GM18507 (cell line): ENCODE measurements around the gene DUSP9.
"Not testable (repeated sequence)": the region's sequence is repeated elsewhere in the genome, so short reads cannot be mapped to it uniquely, and the experiment has no call there.

Source experiments
- DNase-seq: peaks from one replicate; pipeline ENCODE4 v3.0.0; 2011; ENCODE audit warnings: low read depth; ENCODE audit not compliant: insufficient read length; ENCODE audit errors: extremely low spot score
- FAIRE-seq: peaks from 2 replicates; lab custom pipeline; 2011; peaks lifted over from hg19 to GRCh38; lab: Jason Lieb, UNC

Gene DUSP9

DNA sequence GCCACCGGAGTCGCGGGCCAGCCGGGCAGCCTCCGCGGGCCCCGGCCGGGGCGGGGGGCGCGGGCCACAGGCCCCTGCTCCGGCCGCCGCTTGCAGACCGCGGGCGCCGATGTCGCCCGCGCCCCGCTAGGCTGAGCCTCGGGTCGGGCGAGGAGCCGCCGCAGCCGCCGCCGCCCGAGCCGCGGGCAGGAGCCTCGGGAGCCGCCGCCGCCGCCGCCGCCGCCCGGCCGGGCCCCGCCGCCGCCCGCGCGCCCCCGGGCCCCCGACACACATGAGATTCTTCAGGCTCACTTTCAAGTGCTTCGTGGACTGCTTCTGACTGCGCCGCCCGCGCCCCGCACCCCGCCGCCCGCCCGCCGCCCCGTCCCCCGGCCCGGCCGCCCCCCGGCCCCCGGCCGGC is 41.1 kb downstream of the DUSP9 start:
- DNase-seq (no peak), FAIRE-seq (no peak)

DNA sequence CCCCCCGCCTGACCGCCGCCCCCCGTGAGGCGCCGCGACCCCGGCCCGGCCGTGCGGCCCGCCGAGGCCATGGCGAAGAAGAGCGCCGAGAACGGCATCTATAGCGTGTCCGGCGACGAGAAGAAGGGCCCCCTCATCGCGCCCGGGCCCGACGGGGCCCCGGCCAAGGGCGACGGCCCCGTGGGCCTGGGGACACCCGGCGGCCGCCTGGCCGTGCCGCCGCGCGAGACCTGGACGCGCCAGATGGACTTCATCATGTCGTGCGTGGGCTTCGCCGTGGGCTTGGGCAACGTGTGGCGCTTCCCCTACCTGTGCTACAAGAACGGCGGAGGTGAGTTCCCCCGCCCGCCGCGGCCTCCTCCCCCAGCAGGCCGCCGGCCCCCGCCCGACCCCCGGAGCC is 41.5 kb downstream of the DUSP9 start:
- FAIRE-seq (no peak), DNase-seq (no peak)

DNA sequence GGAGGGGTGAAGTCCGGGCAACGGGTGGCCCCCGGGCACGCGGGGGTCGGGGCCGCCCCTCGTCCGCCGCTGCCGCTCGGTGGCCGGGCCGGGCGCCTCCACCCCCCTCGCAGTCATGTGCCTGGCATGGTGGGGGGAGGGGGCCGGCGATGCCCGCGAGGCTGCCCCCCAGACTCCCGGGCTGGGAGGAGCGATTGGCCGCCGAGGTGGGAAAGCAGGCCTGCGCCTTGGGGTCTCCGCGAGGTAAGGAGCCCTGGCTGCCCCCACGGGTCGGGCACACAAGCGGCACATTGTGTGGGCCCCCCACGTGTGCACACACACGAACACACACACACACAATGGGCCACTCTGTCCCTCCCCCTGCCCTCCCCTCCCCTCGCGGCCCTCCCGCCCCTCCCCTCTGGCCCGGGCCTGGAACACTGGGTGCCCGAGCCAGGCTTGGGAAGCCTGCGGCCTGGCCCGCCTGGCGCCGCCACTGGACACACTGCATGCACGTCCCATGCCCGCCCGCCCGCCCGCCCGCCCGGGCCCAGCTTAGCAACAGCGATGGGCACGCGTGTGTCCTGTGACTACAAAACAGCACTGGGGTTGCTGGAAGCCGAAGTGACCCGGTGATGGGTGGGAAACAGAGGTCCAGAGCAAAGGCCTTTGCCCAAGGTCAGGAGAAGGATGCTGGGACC is 42.0 kb downstream of the DUSP9 start:
- FAIRE-seq (no peak), DNase-seq (no peak)

DNA sequence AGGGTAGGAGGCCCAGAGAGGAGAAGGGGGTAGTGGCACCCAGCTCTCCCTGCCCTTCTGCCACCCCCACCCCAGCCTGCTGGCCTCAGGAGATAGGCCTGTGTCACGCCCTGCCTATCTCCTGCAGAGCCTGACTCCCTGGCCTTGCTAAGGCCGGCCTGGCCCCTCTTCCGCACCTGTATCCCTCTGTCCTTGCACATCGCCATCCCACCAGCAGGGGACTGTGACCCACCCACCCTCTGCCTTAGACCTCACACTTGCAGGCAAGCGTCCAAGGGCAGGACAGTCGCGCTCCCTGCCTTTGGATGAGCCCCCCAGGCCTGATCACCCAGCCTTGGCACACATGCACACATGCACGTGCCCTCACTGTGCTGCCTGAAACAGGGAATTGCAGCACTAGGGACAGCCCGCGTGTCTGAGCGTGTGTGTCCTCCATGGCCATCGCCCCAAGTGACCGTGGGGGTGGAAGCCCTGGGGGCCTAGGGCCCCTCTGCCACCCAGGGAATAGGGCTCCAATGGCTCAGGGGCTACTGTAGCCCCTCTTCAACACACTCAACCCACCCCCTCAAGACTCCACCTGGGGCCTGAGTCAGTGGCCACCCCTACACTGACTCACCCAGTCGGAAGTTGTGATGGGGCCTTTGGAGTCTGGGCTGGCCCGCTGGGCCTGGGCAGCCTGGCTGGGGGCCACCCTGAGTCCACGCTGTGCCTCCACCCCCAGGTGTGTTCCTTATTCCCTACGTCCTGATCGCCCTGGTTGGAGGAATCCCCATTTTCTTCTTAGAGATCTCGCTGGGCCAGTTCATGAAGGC is 42.9 kb downstream of the DUSP9 start:
- FAIRE-seq (no peak), DNase-seq (no peak)

DNA sequence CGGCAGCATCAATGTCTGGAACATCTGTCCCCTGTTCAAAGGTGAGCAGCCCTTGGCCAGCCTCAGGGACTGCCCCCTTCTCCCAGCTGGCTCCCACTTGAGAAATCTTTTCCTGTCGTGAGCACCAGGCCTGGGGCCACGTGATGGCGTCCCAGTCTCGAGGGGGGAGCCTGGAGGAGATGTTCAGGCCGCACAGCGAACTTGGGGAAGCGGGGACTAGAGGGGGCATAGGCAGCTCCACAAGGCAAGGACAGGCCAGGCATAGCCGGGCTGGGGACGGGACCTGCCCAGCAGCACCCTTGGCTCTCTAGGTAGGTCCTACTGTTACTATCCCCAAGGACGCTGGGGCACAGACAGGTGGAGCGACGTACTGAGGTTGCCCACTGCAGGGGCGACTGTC is 43.5 kb downstream of the DUSP9 start:
- FAIRE-seq, result no peak

DNA sequence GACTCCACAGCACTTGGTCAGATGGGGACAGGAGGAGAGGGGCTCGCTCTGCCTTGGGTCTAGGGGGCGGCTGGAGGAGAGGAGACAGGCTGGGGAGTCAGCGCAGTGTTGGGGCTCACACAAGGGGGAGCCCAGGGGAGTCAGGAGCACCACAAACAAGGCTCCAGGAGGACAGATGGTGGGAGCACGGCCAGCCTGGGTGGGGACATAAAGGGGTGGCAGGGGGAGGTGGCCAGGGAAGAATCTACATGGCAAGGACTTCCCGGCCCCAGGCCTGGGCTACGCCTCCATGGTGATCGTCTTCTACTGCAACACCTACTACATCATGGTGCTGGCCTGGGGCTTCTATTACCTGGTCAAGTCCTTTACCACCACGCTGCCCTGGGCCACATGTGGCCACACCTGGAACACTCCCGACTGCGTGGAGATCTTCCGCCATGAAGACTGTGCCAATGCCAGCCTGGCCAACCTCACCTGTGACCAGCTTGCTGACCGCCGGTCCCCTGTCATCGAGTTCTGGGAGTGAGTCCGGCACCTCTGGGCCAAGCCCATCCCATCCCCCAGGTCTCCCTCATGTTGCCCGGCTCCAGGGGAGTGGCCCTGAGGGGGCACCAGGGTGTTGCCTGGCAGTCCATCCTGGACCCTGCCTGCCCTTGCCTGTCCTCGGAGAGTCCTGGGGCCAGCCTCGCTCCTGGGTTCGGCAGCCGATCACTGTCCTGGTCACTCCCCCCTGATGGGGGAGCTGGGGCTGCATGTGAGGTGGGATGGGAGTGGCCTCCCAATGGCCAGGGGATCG is 44.2 kb downstream of the DUSP9 start:
- DNase-seq, FAIRE-seq: not testable (repeated sequence)

More for the DNA sequence above, 43.5 kb downstream of the DUSP9 start:
- no peak for DNase-seq

DNA sequence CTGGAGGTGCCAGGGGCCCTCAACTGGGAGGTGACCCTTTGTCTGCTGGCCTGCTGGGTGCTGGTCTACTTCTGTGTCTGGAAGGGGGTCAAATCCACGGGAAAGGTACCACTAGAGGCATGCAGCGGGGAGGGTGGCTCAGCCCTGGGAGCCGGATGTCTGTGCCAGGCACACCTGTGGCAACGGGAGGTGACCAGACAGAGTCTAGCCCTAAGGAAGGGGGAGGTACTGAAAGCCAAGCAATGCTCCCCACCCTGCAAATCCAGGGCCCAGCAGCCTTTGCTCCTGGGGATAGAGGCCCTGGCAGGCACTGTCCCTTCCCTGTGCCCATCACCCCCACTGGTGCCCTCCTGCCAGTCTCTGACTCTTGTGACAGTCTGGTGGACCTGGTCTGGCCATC is 45.0 kb downstream of the DUSP9 start:
- DNase-seq, result no peak
- FAIRE-seq, result no peak

DNA sequence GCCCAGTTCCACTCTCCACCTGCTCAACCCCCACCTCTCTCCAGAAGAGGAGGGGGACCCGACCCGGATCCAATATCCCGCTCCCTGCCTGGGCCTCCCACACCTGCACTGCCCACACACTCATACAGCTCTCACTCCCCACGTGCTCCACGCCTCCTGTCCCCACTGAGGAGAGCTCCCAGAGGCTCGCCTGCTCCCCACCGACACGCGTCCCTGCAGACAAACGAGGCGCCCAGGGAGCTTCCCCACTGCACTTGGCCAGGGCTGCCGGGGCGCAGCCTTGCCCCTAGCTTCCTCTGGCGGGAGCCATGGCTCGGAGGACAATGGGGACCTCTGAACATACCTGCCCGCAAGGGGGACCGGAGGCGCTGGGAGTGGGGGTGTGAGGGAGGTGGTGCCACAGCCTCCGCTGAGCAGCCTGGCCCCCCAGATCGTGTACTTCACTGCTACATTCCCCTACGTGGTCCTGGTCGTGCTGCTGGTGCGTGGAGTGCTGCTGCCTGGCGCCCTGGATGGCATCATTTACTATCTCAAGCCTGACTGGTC is 45.7 kb downstream of the DUSP9 start:
- FAIRE-seq (no peak), DNase-seq (no peak)

DNA sequence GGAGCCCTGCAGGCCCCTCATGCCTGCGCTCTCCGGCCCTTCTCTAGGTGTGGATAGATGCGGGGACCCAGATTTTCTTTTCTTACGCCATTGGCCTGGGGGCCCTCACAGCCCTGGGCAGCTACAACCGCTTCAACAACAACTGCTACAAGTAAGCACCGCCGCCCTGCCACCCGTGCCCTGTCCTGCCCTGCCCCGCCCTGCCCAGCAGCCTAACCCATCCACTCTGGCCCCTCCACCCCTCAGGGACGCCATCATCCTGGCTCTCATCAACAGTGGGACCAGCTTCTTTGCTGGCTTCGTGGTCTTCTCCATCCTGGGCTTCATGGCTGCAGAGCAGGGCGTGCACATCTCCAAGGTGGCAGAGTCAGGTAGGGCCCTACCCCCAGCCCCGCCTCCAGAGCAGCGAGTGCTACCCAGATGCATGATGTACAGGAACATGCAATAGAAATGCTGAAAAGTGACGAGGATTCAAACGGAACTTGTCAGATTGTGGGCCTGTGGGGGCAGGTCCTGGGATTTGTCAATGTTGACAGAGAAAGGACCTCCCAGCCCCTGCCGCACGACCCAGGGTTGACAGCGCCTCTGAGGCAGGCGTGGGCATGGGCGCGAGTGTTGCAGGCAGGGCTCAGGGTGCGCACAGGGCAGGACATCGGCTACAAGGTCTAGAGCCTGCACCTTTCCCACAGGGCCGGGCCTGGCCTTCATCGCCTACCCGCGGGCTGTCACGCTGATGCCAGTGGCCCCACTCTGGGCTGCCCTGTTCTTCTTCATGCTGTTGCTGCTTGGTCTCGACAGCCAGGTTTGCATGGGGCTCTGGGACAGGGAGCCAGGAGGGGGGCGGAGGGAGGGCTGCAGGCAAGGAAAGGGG is 46.4 kb downstream of the DUSP9 start:
- FAIRE-seq, result no peak
- DNase-seq, result no peak

DNA sequence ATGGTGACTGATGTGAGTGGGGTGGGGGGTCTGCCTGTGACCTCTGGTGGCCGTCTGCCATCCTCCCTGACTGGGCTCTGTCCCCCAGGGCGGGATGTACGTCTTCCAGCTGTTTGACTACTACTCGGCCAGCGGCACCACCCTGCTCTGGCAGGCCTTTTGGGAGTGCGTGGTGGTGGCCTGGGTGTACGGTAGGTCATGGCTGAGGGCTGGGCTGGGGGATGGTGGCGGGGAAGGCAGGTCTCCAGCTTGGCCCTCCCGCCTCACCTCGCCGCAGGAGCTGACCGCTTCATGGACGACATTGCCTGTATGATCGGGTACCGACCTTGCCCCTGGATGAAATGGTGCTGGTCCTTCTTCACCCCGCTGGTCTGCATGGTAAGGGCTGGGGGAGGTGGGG is 47.3 kb downstream of the DUSP9 start:
- DNase-seq, FAIRE-seq: not testable (repeated sequence)

DNA sequence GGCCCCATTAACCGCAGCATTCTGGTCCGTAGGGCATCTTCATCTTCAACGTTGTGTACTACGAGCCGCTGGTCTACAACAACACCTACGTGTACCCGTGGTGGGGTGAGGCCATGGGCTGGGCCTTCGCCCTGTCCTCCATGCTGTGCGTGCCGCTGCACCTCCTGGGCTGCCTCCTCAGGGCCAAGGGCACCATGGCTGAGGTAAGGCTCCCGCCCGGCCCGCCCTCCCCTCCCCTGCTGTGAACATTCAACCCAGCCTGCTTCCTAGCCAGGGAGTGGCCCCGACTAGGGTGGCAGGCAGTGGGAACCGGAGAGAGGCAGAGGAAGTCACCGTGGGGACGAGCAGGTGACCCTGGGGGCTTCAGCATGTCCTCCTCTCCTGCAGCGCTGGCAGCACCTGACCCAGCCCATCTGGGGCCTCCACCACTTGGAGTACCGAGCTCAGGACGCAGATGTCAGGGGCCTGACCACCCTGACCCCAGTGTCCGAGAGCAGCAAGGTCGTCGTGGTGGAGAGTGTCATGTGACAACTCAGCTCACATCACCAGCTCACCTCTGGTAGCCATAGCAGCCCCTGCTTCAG is 47.8 kb downstream of the DUSP9 start:
- DNase-seq, result no peak
- FAIRE-seq, result no peak

DNA sequence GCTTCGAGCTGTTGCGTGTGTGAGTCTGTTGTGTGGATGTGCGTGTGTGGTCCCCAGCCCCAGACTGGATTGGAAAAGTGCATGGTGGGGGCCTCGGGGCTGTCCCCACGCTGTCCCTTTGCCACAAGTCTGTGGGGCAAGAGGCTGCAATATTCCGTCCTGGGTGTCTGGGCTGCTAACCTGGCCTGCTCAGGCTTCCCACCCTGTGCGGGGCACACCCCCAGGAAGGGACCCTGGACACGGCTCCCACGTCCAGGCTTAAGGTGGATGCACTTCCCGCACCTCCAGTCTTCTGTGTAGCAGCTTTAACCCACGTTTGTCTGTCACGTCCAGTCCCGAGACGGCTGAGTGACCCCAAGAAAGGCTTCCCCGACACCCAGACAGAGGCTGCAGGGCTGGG is 49.1 kb downstream of the DUSP9 start:
- FAIRE-seq (no peak), DNase-seq (no peak)

DNA sequence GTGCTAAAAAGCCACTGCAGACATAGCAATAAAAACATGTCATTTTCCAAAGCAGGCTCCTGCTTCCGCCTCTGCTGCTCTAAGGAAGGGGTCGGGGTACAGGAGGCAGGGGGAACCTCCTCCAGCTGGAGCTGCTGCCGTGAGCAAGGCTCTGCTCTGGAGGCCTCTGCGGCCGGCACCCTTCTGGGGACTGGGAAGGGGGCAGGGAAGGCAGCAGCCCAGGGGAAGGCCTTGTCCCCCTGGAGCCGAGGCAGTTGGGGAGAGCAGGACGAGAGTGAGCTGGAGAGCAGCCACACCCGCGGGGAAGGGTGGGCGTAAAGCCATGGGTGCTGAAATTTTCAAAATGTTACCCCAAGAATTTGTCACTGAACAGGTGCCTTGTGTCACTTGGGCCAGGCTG is 49.5 kb downstream of the DUSP9 start:
- FAIRE-seq, DNase-seq: not testable (repeated sequence)

DNA sequence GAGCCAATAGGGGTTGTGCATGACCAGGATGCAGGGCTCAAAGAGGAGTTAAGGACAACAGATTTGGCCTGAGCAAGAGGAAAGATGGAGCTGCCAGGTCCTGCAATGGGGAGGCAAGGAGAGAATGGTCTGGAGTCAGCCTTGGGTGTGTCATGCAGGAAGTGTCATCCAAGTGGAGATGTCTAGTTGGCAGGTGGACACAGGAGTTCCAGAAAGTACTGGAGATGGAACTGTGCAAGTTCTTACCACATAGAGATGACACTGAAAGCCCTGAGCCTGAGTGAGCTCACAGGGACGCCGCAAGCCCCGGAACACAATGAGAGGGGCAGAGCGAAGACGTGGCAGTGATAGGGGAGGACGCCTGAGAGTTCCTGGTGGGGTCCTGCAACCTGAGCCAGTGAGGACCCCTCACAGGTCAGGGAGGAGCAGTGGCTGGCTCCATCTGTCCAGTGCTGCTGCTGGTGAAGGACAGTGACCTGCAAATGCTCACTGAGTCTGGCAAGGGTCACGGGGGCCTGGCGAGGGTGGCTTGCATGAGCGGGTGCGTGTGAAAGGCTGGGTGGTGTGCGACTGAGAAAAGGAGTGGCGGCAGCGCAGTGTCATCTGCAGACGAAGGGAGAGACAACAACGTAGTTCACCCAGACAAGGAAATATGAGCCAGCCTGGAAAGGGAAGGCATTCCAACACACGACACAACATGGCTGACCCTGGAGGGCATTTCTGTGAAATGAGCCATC is 50.2 kb downstream of the DUSP9 start:
- not testable (repeated sequence) for FAIRE-seq, DNase-seq

DNA sequence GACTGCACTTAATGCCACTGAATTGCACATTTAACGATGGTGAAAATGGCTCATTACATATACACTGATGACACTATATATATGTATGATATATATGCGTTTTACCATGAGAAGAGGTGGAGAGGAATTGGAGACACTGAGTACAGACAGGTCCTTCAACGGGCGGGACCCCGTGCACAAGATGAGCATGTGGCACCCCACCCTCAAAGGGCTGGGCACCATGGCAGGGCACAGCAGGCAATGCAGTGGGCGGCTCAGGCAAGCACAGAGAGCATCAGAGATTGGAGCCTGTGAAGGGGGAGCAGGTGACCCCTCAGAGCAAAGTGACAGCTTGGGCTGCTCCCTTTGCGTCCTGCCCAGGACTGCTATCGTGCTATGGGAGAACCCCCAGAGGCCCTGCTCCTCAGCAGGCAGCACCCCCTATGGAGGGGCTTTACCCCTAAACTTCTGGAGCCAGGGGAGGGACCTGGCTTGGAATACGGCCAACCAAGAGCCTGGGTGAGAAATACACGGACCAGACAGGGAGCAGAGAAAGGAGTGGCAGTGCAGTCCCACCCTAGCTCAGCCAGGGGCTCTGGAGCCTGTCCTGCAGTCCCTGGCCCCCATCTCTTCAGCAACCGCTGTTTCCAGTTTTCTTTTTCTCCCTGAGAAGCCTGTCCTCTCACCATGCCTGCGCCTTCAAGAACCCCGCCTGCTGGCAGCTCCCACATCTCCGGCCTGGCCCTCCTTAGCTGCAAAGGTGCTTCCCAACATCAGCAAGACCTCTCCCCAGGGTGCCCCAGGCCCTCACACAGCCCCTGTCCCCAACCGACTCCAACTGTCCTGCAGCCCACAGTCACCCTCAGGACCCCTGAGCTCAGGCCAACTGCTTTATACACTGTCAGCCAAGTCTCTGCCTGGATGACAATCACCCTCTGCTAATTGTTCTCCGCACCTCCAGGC is 51.2 kb downstream of the DUSP9 start:
- DNase-seq (no peak), FAIRE-seq (no peak)

DNA sequence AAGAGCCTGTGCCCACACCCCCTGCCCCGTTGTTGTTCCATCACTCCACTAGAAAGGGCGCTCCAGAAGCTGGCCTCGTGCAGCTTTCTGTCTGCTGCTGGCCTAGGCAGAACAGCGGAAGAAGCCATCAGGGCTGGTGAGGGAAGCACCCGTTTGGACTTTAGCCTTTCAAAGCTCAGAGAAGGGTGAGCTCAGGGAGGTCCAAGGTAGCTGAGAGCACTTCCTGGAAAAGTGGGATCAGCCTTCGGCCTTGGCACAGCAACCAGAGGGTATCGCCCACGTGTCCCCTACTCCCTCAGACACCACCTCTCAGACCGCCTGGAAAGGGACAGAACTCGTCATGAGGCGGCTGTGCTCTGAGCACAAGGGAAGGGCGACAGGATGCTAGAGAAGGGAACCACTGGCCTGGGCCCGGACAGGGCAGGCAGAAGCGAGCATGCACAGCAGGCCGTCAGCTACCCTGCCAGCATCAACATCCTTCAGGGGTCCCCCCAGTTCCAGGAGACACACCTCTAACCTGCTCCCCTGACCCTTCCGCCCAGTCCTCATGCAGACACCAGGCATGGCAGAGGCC is 52.3 kb downstream of the DUSP9 start:
- not testable (repeated sequence) for FAIRE-seq, DNase-seq
